IPS-NIHi11 (cell line): Measurements from ENCODE around the gene DOK4.

Experiments used
- DNase-seq: peaks from one replicate; pipeline ENCODE4 v3.0.0; 2012; ENCODE audit warnings: mixed read lengths, low spot score

DOK4 gene

DNA sequence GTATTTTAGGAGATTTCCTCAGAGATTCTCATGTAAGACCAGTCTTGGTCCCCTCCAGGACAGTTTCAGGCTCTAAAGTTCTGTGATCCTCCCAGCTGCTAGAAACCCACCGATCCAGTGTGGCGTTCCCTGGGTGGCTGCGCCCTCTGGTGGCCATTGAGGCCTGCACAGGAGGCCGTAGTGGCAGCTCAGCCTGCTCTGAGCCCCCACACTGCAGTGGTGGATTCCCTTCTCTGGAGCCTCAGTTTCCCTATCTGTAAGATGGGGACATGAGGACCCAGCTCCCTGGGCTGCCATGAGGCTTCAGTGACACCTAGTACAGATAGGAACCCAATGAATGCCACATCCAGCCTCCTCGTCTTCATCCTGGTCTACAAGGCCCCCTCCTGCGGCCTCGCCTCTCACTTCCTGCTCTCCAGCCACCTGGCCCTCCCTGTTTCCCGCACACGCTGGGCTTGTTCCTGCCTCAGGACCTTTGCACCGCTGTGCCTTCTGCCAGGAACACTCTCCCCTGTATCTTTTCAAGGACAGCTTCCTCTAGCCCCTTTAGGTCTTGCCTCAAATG lies 33.6 kb upstream of the DOK4 start:
- peak; percentile 92 for DNase-seq

DNA sequence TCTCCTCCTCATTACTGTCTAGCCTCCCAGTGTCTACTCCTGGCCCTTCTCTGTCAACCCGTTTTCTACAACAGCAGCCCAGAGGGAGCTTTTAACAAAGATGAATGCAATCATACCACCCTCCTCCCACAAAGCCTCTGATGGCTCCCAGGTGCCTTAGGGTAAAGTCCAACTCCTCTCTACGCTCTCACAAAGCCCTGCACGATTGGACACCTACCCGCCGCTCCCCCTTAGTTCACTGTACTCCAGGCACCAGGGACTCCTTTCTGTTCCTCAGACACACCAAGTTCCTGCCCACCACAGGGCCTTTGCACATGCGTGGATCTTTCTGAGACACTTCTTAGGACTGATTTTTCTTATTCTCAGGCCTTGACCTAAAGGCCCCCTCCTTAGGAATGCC lies 32.6 kb upstream of the DOK4 start:
- no peak for DNase-seq

DNA sequence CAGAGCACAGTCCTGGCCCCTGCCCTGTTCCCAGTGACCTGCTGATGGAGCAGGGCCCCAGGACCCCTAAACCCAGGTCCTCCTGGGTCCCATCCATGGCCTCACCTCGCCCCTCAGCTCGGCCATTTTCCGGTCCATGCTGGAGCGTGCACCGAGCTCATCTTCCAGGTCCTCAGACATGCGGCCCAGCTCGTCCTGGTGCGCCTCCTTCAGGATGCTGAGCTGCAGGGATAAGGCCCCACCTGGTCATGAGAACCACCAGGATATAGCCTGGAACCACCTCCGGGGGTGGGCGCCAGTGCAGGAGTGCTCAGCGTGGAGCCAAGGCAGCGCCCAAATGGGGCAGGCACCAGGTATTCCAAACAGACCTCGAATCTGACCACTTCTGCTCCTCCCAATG lies 32.2 kb upstream of the DOK4 start:
- no peak for DNase-seq

DNA sequence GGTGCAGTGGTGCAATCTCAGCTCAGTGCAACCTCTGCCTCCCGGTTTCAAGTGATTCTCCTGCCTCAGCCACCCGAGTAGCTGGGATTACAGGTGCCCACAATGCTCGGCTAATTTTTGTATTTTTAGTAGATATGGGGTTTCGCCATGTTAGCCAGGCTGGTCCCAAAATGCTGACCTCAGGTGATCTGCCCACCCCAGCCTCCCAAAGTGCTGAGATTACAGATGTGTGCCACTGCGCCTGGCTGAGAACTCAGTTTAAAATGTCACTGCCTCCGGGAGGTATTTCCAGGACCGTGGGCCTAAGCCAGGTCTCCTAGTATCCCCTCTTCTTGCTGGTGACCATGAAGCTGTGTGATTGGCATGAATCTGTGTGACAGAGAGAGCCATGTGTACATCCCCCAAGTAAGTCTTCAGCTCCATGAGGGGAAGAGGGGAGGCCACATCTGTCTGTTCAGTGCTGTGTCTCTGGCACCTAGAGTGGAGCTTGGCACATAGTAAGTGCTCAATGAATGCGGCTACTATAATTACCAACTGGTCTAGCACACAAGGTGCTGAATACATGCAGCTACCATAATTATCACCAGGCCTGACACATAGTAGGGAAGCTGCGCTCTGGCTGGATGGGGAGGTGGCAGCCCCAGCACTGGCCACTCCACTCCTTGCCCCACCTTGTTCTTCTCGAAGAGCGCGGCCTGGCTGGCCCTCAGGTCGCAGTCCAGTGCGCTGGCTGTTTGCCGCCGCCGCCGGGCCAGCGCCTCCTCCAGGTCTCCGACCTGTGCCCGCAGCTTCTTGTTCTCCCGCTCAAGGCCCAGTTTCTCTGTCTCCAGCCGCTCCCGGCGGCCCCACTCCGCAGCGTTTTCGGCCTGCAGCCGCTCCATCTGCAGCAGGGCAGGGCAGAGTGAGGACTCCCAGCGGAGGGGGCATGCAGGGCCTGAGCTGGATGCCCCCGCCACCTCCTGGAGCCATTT lies 31.4 kb upstream of the DOK4 start:
- no peak for DNase-seq

DNA sequence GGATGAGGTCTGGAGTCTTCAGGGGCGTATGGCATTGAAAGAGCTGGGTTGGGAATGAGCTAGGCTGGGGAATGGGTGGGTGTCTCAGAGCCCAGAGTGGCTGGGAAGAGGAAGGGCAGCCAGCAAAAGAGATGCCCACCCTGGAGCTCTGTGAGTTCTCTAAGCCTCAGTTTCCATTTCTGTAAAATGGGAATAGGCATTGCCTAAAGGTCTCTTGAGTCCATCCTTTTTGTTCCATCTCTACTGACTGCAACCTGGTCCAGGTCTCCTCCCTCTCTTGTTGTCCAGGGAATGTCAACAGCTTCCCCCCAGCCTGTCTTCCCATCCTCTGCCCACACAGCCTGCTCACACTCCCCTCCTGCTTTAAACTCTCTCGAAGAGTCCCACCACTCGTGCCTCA lies 30.5 kb upstream of the DOK4 start:
- DNase-seq, result no peak

DNA sequence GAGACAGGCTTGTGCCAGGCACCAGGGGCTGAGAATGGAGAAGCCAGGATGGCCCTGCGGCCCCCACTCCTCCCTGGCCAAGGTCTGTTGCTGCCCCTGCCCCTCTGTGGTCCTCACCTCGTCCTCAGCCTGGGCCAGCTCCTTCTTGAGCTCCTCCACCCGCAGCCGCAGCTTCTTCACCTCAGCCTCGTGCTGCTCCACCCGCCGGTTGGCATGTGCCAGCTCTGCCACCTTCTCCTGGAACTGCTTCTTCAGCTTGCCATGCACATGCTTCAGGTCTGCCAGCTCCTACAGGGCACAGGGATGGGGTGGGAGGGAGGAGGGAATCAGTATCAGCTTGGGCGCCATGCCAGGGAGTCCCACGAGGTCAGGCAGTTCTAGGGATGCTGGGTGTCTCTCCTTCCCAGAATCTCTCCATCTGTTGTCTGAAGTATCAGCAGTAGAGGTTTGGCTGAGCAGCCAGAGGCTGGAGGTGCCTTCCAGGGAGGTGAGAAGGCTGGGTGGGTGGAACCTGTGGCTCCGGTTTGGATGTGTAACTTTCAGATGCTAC lies 30.0 kb upstream of the DOK4 start:
- no peak for DNase-seq

DNA sequence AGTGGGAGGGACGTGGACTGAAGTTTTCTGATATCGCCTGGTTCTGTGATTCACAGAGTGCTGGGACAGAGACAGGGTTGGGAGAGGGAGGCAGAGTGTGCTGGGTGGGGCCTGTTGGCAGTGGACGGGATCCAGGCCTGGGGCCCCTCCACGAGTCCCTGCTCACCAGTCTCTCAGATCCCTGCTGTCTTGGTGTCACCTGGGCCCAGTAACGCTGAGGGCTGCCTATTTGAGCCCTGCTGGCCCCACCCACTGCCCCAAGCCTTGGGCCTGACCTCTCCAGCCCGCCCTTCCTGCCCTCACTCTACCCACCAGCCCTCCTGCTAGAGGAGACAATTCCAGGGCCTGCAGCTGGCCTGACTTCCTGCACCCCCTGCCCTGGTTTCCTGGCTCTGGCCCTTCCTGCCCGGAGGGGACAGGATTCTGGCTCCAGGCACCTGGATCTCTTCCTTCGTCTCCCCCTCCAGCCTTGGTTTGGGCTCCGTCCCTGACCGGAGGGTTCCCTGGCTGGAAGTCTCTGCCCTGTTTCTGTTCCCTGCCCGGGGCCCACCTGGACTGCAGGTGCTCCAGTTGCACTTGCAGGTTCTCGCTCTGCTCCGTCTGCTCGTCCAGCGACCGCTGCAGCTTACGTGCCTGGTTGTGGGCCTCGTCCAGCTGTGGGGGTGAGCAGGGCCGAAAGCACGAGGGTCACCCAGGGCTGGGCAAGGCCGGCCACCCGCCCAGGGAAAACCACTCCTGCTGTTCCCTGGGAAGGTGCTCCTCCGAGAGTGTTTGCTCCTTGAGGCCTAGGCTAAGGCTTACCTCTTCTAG lies 28.7 kb upstream of the DOK4 start:
- no peak for DNase-seq

DNA sequence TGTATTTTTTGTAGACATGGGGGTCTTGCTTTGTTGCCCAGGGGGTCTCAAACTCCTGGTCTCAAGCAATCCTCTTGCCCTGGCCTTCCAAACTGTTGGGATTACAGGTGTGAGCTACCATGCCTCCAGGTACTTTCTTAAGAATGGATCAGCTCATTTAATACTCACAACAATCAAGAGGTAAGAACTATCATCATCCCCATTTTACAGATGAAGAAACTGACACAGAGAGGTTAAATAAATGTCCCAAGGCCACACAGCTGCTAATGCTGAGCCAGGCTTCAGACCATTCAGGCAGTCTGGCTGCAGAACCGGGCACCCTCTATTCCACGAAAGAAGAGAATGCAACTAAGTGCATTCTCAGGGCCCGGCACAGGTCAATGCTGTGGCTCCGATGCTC lies 28.1 kb upstream of the DOK4 start:
- DNase-seq, result no peak

DNA sequence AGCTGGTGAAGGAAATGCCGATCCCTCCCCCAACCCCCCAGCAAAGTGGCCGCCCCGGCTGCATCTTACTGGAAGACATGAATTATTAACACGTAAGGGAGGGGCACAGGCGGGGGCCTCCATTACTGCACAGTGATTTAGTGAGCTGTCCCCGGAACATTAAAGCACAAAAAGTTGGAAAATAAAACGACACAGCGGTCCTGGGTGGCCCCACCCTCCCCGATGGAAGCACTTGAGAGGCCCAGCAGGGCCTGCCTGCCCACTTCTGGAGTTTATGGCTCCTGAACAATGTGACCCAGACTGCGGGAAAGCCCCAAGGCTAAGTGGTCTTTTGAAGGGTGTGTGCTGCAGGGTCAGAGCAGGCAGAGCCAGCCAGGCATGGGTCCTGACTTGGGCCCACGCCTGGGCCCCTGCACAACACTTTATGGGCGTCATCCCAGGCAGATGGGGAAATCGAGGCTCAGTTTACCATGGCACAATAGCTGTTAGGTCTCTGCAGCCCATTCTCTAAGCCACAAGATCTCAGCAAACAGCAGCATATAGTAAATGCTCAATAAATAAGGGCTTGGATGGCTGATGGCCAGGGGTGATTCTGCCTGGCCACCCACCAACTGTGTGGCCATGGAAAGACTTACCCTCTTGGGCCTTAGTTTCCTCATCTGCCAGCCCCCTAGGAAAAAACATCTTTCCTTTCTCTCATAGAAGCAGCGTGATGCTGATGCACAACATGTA lies 27.2 kb upstream of the DOK4 start:
- no peak for DNase-seq

DNA sequence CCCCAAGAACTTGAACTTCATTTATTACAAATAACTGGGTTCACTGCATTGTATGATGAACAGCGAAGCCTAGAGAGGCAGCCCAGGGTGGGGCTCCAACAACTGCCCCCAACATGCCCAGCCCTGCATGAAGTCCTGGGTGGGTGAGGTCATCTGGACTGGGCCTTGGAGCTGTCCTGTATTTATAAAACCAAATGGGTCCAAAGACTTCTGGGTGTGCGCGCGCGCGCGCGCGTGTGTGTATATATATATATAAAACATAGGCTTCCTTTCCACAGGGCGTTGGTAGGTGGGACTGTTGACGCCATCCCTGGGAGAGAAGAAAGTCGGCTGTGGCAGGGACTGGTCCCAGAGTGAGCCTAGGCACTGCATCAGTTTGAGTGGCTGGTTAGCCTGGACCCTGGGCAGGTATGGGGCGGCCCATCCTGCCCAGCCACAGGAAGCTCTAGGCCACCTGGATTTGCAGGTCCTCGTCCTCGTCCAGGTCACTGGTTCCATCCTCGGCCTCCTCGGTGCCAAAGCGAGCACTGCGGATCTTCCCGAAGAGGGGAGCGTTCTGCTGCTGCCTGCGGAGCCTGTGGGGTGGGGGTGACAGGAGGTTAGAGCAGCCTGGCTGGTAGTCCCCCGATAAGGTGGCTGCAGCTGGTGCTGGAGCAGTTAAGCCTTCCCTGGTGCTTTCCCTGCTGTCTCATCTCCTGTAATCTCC lies 26.2 kb upstream of the DOK4 start:
- DNase-seq, result no peak

DNA sequence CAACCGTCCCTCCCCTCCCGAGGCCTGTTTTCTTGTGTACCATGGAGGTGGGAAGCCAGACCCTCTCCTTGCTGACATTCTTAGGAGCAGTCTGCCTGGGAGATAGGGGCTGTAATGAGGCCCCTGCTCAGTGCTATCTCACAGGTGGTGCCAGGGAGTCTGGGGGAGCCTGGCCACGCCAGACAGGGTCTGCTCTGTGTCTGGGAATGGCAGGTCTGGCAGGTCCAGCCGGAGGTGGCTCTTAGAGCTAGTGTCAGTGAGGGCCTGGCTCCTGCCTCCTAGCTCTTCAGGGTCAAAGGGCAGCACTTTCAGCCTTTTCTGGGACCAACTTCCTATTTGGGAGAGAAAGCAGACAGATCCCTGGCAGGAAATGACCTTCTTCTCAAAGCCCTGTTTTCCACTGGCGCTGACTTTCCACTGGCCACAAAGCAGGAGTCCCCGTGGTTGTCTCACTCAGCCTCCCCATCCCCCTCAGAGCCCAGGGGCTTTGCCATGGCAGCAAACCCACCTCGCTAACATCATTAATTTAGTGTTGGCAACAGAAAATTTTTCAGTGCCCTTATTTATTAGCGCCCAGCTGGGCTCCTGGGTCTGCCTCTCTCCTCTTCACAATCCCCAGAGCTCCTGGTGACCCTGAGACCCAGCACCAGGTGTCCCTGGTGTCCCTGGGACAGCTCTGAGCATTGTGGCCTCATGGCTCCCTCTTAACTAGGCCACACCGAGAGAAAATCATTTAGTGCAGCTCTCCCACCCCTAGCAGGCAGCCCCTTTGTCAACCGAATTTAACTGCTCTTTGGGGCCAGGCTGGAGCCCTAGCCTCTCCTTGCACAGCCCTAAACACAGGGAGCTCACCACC lies 24.0 kb upstream of the DOK4 start:
- no peak for DNase-seq

DNA sequence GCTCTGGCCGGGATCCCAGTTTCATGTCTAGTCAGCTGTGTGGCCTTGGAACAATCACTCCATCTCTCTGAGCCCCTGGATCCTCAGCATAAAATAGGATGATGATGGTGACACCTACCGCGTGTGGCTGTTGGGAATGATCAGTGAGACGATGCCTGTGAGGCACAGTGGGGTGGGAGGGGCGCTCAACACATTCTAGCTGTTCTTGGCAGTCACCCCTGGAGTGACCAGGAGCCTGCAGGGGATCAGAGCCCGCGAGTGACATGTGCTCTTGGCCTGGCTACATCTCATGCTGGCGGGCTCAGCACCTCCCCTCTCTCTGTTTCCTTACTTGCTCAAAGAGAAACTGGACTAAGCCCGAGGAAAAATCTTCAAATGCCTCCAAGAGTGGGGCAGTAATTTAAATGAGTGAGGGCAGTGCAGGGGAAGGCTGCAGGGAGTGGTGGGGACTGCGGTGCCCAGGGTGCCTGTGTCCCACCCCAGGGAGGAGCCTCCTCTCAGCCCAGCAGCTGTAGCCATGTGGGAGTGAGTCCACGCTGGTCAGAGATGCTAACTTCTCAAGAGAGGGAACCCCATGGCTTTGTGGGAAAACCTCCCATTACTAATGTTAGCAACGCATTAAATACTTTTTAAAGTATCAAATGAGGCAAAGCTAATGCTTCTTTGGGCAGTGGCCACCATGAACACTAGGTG lies 23.1 kb upstream of the DOK4 start:
- DNase-seq, result no peak

DNA sequence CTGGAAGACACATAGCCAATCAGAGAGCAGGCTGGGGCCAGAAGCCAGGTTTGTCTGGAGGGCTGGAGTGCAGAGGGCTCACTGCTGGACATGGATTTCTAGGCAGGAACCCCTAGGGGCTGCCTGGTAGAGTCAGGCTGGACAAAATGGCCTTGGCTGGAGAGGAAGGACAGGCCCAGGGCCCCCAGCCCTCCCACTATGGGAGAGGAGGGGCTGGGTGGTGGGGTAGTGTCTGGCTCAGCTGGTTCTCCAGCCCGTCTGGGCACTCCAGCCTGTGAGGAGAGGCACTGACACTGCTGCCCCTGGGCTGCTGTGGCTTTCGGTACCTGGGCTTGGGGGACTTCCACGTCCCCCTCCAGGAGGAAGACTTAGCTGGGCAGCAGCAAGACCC lies 21.7 kb upstream of the DOK4 start:
- DNase-seq, result no peak

DNA sequence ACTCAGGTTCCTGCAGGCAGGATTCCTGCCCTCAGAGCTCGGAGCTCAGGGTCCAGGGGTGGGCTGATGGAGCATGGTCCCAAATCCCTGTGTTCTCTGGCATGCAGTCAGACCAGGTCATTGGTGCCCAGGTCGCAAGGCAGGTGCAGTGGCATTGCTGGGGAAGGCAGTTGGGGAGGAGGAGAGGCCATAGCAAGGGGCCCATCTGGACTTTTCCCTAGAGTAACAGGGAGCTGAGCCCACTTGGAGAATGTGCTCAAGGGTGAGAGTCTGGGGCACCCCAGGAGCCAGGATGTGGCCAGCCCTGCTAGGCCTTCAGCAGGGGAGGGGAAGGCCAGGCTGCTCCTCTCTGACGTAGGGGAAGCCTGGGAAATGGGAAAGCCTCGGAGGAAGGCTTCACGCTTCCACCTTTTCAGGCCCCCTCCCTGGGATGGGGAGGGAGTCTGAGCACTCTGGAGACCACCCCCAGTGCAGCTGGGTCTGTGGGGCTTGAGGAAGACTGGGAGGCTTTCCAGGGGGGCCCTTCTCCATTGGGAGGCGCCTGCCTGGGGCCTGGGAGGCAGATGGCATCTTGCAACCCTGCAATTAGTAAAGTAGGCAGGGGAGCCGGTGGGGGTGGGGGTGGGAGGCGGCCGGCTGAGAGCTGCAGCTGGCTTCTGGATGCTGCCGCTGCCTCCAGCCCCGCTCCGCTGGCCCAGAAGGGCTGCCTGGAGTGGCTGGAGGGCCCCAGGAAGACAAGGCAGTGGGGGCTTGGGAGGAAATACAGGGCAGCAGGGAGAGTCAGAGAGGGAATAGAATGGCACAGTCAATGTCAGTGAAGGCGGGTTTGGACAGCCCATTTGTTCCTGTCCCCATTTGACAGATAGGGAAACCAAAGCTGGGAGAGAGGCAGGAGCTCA lies 21.1 kb upstream of the DOK4 start:
- DNase-seq, result peak; percentile 57

DNA sequence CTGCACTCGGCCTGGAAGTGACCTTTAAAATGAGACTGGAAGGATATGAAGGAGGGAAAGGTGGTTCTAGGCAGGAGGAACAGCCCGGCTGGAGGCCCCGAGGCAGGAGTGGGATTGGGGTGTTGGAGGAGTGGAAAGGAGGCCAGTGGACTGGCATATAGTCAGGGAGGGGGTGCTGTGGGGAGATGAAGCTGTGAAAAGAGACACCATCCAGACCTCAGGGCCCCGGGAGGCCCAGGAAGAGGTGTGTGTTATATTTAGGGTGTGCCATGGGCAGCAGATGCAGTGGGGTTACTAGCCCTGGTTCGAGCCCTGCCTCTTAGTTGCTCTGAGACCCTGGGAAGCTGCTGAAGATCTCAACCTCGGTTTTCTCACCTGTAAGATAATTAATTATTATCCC lies 18.9 kb upstream of the DOK4 start:
- DNase-seq, result no peak

DNA sequence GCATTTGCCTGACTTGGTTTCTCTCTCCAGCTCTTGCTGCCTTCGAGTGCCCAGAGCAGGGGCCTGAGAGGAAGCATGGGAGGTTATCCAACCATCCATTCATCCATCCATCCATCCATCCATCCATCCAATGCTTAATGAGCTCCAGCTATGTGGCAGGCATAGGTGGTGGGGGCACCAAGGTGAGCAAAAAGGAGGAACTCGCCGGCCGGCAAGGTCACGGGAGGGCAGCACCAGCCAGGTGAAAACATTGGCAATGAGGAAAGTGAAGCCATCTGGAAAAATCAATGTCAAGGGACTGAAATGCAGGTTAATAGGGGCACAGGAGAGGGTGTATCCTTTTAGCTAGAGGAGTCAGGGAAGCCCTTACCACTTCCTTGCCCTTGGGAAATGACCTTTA lies 18.2 kb upstream of the DOK4 start:
- no peak for DNase-seq

DNA sequence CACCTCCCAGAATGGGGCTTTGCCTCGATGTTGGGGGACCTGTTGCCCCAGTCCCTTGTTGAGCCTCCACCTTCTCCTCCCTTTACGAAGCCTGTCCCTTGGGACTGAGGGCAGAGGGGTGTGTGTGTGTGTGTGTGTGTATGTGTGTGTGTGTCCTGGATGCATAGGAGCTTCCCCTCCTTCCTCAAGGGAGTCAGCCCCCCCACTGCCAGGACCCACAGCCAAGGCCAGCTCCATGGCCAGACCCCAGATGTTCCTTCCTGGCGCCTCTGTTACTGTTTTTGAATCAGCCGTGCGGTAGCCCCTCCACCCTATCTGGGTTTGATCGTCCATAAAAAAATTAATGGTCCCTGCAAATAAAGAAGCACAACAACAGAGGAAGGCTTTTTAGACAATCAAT lies 17.7 kb upstream of the DOK4 start:
- DNase-seq, result no peak

DNA sequence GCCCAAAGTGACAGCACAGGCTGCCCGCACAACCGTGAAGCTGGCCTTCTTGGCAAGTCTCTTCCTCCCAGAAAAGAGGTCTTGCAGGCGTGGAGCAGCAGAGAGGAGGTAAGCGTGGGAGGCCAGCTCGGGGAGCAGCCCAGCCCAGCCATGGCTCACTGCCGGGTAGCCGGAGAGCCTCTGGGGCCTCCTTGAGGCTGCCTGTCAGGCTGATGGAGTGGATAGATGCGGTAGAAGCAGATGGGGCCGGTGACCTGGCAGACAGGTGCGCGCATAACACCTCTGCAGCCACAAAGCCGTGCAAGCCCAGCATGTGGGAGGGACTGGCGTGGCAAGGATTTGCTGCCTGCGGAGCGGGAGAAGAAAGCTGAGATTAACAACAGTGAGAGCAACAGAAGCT lies 17.1 kb upstream of the DOK4 start:
- peak; percentile 64 for DNase-seq
